Endothelial cell of umbilical vein (primary cell): ENCODE data around the gene CDKN2AIP. TPM values are rescaled to one million over a fixed set of nuclear protein-coding genes. Genes with fewer than 3 reads are reported as not detected.

Experiments
- BruUV-seq: library from RNA; stranded (reverse); fragments of 400-500 nt; replicated peaks from 2 replicates; lab custom pipeline; 2021; lab: Mats Ljungman, UMichigan
- CTCF ChIA-PET: fragments of 300-600, 350-600 bp; sonication (Branson Sonifier 250); formaldehyde crosslinking; loops from one replicate; lab custom pipeline; 2021; ENCODE audit warnings: antibody characterized with exemption, inconsistent platforms; lab: Charles Lee
- POLR2A ChIA-PET: fragments of 300-600, 350-600 bp; sonication (Branson Sonifier 250); formaldehyde crosslinking; loops from one replicate; lab custom pipeline; 2021; ENCODE audit warnings: antibody characterized with exemption, inconsistent platforms; lab: Charles Lee
- DNase-seq: peaks from one replicate; pipeline ENCODE4 v3.0.0-alpha.2; 2011; ENCODE audit warnings: low read depth, low spot score
- FAIRE-seq: peaks from 2 replicates; lab custom pipeline; 2011; peaks lifted over from hg19 to GRCh38; lab: Jason Lieb, UNC
- H2AFZ ChIP-seq: 2 replicates; pipeline ENCODE4 v1.6.0; 2012; ENCODE audit warnings: low read depth, low read length, control low read depth, inconsistent platforms
- H3K27ac ChIP-seq: 2 replicates; pipeline ENCODE4 v1.5.1; 2011; ENCODE audit warnings: low read depth, mild to moderate bottlenecking, control low read depth, low read length, moderate library complexity; ENCODE audit not compliant: insufficient read depth
- H3K27me3 ChIP-seq, 2 experiments: 2 replicates each; pipeline versions ENCODE4 v1.6.0 to v1.6.1; 2011; ENCODE audit warnings: low read length in 2 of 2, mixed read lengths in 1 of 2; ENCODE audit not compliant: control insufficient read depth in 2 of 2, insufficient read depth in 2 of 2
- H3K36me3 ChIP-seq, 2 experiments: 2 replicates in 1 of 2; 3 replicates in 1 of 2; pipeline ENCODE4 v1.5.1; 2011; ENCODE audit warnings: low read length in 2 of 2, mild to moderate bottlenecking in 1 of 2, moderate library complexity in 1 of 2; ENCODE audit not compliant: control insufficient read depth in 2 of 2, insufficient read depth in 2 of 2; ENCODE audit errors: extremely low read depth in 1 of 2
- H3K4me1 ChIP-seq: 3 replicates; pipeline ENCODE4 v1.5.1; 2011; ENCODE audit warnings: mild to moderate bottlenecking, low read length; ENCODE audit not compliant: control insufficient read depth, insufficient read depth; ENCODE audit errors: extremely low read depth
- H3K4me2 ChIP-seq: 2 replicates; pipeline ENCODE4 v1.6.1; 2011; ENCODE audit warnings: low read length, control low read depth, mixed read lengths; ENCODE audit not compliant: insufficient read depth
- H3K4me3 ChIP-seq, 3 experiments: fragments of 200-600 bp in 1 of 3; sonication (generic), shearing (Covaris generic) in 1 of 3; replicated peaks in 1 of 3; 2 replicates each; pipeline ENCODE4 v1.5.1; 2011 to 2016; ENCODE audit warnings: control low read depth in 3 of 3, low read length in 3 of 3, mild to moderate bottlenecking in 2 of 3, inconsistent platforms in 1 of 3, low read depth in 1 of 3, moderate library complexity in 1 of 3; ENCODE audit not compliant: insufficient read depth in 1 of 3
- H3K79me2 ChIP-seq: 2 replicates; pipeline ENCODE4 v1.6.0; 2012; ENCODE audit warnings: low read length, inconsistent platforms; ENCODE audit not compliant: control insufficient read depth, insufficient read depth
- H3K9ac ChIP-seq: replicated peaks from 2 replicates; pipeline ENCODE3; 2011; ENCODE audit warnings: low read length, control low read depth; ENCODE audit not compliant: insufficient read depth; ENCODE audit errors: extremely low read depth
- H3K9me1 ChIP-seq: replicated peaks from 3 replicates; pipeline ENCODE4 v1.6.0; 2011; ENCODE audit warnings: mild to moderate bottlenecking, low read length; ENCODE audit not compliant: control insufficient read depth, insufficient read depth; ENCODE audit errors: extremely low read depth
- H3K9me3 ChIP-seq: replicated peaks from 2 replicates; pipeline ENCODE4 v1.5.1; 2012; ENCODE audit warnings: low read length, inconsistent platforms; ENCODE audit not compliant: control insufficient read depth, insufficient read depth
- H4K20me1 ChIP-seq: replicated peaks from 2 replicates; pipeline ENCODE3; 2011; ENCODE audit warnings: mild to moderate bottlenecking, low read length; ENCODE audit not compliant: control insufficient read depth, insufficient read depth; ENCODE audit errors: extremely low read depth
- CTCF ChIP-seq, 2 donors: IDR thresholded peaks; 1 replicate in 1 of 2; 2 replicates in 1 of 2; pipeline ENCODE4 v1.5.1; 2011; ENCODE audit warnings: low read length in 2 of 2, mild to moderate bottlenecking in 2 of 2, moderate library complexity in 2 of 2, control low read depth in 1 of 2, inconsistent platforms in 1 of 2, low read depth in 1 of 2; ENCODE audit not compliant: insufficient read depth in 1 of 2; ENCODE audit errors: extremely low read depth in 1 of 2
- EZH2 ChIP-seq: IDR thresholded peaks from 2 replicates; pipeline ENCODE4 v1.6.1; 2012; ENCODE audit warnings: borderline replicate concordance, low read depth, mild to moderate bottlenecking, moderate library complexity, low read length, inconsistent platforms; ENCODE audit not compliant: severe bottlenecking
- FOS ChIP-seq: IDR thresholded peaks from 2 replicates; pipeline ENCODE4 v1.6.1; 2011; ENCODE audit warnings: mild to moderate bottlenecking, low read length, moderate library complexity, borderline replicate concordance; ENCODE audit not compliant: insufficient read depth
- GATA2 ChIP-seq: IDR thresholded peaks from 2 replicates; pipeline ENCODE4 v1.7.0; 2011; ENCODE audit warnings: low read depth, mild to moderate bottlenecking, moderate library complexity, mixed read lengths, low read length; ENCODE audit not compliant: insufficient read length, insufficient read depth
- JUN ChIP-seq: IDR thresholded peaks from 2 replicates; pipeline ENCODE4 v1.6.1; 2011; ENCODE audit warnings: borderline replicate concordance, low read depth; ENCODE audit not compliant: insufficient read length, insufficient read depth
- MAX ChIP-seq: IDR thresholded peaks from 2 replicates; pipeline ENCODE4 v1.6.1; 2011; ENCODE audit not compliant: insufficient read depth, insufficient read length
- MYC ChIP-seq: IDR thresholded peaks from one replicate; pipeline ENCODE4 v1.6.1; 2011; ENCODE audit warnings: mild to moderate bottlenecking, low read depth, low read length
- POLR2A ChIP-seq: IDR thresholded peaks from 2 replicates; pipeline ENCODE4 v1.6.1; 2012; ENCODE audit warnings: low read depth, mild to moderate bottlenecking, control low read depth, low read length
- POLR2AphosphoS5 ChIP-seq: IDR thresholded peaks from 2 replicates; pipeline ENCODE4 v1.6.1; 2012; ENCODE audit warnings: low read depth, mild to moderate bottlenecking, control low read depth, low read length, moderate library complexity; ENCODE audit not compliant: insufficient read depth
- dilution Hi-C: fragments of 300-500 bp; cut with MboI; formaldehyde crosslinking; loops from one replicate; pipeline ENCODE4 v1.15.0; 2019; ENCODE audit warnings: low sequenced_read_pairs; ENCODE audit not compliant: extremely low pct_ligation_motif_present
- intact Hi-C: fragments of 100-400 bp; cut with micrococcal nuclease; formaldehyde crosslinking; loops from one replicate; pipeline ENCODE4 v1.10.0; 2022
- polyA plus RNA-seq, 4 experiments: library from polyadenylated mRNA; depleted of rRNA in 3 of 4; stranded (reverse) in 3 of 4; unstranded in 1 of 4; fragments of >200 nt; gene quantifications; 2 replicates each; pipeline versions ENCODE4 v1.2.1 to v1.2.3, GENCODE V29; 2011 to 2012; ENCODE audit warnings: missing spikeins in 1 of 4
- total RNA-seq: library from RNA; stranded (reverse); gene quantifications from 2 replicates; pipeline ENCODE4 v1.2.3, GENCODE V29; 2021

The CDKN2AIP gene
- total and polyA plus RNA-seq, 2 donors (not counting 3 experiments of a cell fraction or from before 2014, with no cell fraction given), result 5.1 to 12.8 TPM

GRCh38 chr4:183469285-183469684 lies 24.8 kb downstream of the CDKN2AIP start:
- ChIA-PET CTCF (interaction anchor here (0.6 to 1.8 kb wide), 8 partner anchors 10 to 252 kb away, joined by 3 to 10 read pairs (median 3); no protein-coding TSS in a partner anchor), POLR2A (no interaction called here)
- Histone ChIP-seq H3K4me1 (no peaks in the 10 kb centered on the region), H3K9me3 (no peaks in the 10 kb centered on the region), H3K4me2 (no peak overlapping the region), H3K36me3 (no peaks in the 10 kb centered on the region), H3K9ac (no peak overlapping the region), H3K4me3 (no peak overlapping the region), H3K27me3 (no peaks in the 10 kb centered on the region), H3K27ac (no peak overlapping the region), H3K9me1 (no peaks in the 10 kb centered on the region), H3K79me2 (no peaks in the 10 kb centered on the region), H2AFZ (no peak overlapping the region), H4K20me1 (no peaks in the 10 kb centered on the region)
- no TSS peak for BruUV-seq
- FAIRE-seq, result no peak
- intact Hi-C loops, result no loop called here
- DNase-seq, result no peak
- dilution Hi-C loops, result no loop called here
- no peak for TF ChIP-seq EZH2
- no peak for TF ChIP-seq POLR2A
- no peak for TF ChIP-seq FOS
- no peak for TF ChIP-seq MAX
- no peak for TF ChIP-seq GATA2
- no peak for TF ChIP-seq CTCF (IDR thresholded peaks at IDR 0.05; ENCODE audit: extremely low read depth in 1 of 2, insufficient read depth in 1 of 2, low read depth in 1 of 2, low read length in 2 of 2)
- no peak for TF ChIP-seq JUN
- no peak for TF ChIP-seq MYC
- no peak for TF ChIP-seq POLR2AphosphoS5
